Activated gamma-delta T cell treated with anti-CD3 and anti-CD28 coated beads, Interleukin-2, amount 50 U/mL, for 16 hours (primary cell): ENCODE results near the gene SATB2.

Experiments used
- DNase-seq: peaks from one replicate; pipeline ENCODE4 v3.0.0-alpha.2; 2020; ENCODE audit warnings: low read depth

SATB2 gene

GRCh38 chr2:199465988-199466691, 8.4 kb upstream of the SATB2 start:
- DNase-seq, result no peak

DNA sequence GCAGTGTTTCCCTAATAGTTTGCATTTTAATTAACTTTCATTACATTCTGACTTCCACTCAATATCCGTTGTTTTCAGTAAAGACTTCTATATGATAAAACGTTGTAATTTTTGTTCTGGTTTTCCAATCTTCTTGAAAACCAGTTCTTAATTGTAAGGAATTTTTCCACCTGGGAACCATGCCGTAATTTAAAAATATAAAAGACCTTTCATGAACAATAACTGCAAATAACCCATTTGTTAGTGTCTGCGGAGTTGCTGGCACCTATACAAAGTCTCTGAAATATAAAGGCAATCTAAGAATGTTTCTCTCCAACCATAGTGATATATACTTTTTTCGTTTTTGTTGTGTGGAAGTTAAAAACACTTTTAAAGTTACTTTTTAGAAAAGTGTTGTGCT, 7.7 kb upstream of the SATB2 start:
- DNase-seq, result no peak

GRCh38 chr2:199464606-199465352, 7.0 kb upstream of the SATB2 start:
- DNase-seq, result no peak

GRCh38 chr2:199463708-199464605, 6.2 kb upstream of the SATB2 start:
- no peak for DNase-seq

DNA sequence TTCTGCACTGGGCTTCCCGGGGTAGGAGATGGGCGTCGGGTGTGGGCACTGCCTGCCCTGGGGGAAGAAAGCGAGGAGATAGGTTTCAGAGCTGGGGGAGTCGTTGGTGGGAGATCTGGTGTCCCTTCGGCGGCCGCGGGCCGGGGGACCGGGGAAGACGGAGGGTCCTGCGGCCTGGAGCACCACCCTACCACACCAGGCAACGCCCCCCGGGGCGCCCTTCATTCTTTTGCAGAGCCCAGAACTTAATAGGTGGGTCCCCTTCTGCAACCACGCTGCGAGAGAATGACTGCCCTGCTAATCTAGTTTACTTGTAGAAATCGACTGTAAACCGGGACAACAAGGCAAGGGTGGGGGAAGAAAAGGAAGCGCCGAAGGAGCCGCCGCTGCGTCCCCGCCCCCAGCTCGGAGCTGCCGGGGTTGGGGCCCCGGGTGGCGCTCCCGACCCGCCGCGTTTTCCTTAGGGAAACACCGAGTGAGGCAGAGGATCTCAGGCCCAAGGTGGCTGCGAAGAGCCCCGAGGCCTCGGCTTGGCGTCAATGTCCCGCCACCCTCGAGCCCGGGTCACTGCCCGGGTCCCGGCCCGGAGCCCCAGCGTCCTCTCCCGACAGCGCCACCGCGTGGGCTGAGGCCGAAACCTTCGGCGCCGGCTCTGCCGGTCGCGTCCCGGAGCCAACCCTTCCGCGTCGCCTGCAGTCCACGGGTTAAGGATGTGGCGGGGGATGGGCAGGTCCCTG, 5.4 kb upstream of the SATB2 start:
- no peak for DNase-seq

DNA sequence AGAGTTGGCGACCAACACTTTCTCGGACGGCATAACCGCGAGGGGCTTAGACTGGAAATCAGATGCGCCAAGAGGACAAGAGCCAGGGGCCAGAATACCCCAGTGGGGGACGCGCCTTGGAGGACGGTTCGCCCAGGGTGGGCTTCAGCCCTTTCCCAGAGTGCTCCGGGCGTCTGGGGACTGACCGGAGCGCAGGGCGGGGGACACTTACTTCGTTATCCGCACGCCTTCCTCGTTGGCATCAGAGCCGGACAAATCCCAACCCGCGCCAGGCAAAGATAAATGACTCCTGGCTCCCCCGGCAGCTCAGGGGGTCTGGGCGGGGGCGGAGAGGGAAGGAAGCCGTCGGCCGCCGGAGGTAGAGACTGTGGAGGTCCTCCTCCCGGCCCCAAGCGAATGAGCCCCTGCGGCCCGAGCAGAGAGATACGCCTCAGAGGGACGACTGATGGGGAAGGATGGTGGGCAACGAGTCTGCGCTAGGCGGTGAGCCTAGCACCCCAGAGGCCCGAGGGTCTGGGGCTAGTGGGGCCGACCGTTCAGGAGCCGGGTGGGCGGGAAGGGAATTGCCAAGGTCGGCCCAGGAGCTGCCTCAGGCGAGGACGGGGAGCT, 4.7 kb upstream of the SATB2 start:
- no peak for DNase-seq

DNA sequence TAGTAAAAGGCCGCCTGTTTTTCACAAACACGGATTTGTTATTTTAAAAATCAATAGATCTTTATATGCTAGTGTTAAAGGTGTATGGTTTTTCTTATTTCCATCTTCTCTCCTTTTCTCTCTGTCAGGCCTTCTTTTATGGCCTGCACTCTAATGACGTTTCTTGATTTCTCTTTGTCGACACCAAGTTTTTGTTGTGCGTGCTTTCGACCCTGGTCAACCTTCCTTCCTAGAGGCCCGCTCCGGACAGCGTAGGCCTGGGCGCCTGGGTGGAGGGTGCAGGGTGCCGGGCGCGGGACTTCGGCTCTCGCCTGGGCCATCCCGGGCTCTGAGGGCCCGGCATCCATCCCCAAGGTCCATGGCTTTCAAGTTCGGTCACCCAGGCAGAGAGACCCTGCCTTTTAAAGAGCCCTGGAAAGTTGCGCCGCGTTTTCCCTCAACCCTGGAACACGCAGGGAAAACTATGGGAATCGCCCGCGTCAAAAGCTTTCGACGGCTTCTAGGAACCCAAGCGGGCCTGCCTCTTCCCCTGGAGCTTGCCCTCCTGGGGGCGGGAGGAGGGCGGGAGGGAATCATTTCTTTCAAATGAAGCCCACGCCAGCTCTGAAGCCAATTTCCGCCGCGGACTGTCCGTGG, 4.1 kb upstream of the SATB2 start:
- DNase-seq, result no peak

DNA sequence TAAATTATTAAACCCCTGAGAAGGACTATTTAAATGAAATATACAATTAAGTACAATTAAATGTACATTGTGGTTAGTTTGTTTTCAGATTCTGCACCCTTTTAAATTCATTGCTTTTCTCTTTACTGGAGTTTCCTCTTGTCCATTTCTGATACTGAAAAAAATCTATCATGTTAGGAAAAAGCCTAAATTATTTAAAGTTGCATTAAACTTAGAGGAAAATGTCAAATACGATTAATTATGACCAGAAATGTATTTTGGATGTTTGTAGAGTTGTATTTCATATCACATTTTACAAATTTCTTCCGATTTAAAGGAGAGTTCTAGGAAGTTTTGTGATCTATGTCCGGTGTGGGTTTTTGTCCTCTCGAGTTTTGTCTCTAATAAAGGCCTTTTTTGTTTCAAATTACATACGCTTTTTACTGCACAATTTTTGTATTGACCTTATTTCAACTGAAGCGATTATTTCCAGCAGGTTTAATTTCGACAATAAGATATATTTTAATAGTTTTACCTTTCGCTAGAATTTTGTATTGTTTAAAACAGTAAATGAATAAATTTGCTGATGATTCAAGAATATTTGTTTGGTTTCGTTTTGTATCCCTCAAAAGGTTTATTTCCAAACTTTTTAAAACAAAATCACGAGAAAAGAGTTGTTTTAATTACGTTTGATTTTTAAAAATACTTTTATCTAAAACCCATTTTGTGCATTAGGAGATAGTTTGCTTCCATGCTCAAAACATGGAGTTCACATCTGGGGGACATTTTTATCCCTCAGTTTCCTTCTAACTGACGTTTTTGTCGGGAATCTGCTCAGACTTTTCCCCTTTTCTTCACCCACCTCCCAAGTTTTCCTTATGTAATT, 3.3 kb upstream of the SATB2 start:
- DNase-seq, result no peak

GRCh38 chr2:199460101-199460671, 2.4 kb upstream of the SATB2 start:
- no peak for DNase-seq

DNA sequence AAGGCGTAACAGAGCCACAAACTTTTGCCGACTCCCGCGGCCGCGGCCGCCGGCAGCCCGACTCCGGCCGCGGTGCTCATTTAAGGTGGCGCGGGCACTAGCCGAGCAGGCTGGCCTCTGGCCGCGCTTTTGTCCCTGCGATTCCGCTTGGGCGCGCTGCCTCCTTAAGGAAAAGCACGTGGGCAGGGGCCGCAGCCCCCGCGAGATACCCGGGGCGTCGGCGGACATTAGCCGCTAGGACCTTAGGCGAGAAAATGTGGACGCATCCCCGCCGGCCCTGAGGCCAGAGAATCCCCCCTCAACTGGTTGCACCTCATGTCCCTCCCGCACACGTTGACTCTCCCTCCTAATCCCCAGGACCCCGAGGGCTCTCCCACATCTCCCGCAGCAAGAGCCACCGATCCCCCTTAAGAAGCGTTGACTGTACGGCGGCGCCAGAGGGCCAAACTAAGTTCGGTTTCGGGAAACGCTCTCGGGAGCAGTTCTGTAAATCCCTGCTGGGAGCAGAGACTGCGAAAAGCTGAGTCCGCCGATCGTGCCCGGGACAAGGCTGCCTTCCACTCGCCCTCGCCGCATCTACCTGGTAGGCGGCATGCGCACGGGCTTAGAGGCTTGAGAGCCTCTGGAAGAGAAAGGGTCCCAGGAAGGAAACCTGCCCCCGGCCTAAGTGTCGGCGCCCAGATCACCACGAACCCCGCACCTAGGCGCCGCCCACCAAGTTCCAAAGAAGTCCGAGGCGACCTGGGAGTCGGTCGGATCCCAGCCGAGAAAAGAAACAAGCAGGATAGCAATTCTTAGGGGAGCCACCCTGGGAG, 1.8 kb upstream of the SATB2 start:
- no peak for DNase-seq

- no peak for DNase-seq
Measured at GRCh38 chr2:199458806-199459285, 1.1 kb upstream of the SATB2 start.

GRCh38 chr2:199458009-199458805, 468 bp upstream of the SATB2 start:
- DNase-seq, result no peak

DNA sequence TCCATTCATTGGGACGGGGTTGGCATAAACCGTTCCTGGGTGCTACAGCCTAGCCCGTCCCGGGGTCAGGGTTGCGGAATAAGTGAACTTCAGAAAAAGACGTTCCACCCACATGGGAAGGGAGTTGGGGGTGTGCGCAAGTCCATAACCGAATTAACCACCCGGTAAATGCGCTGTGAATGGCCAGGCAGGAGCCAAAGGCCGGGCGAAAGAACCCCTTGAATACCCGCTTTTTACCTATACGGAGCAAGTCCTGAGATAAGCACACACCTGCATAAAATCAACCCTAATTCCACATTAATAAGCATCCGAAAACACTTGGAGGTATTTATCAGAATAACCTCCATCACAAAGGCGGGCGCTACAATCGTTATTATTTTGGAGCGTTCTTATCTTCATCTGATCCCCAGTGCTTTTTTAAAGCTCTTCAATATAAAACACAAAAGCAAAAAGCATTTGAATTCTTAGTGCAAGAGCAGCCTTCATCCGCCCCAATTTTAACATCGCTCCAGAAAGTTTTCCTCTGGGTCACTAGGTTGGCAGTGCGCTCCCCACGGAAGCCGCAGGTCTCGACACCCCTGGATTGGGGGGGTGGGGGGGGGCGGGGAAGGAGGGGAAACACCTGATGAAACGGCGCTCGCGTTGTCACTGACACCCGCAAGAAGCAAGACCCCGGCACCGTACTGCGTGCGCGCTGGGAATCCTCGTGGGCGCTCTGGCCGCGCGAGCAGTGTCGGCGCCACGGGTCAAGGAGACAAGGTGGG, 1.2 kb downstream of the SATB2 start:
- no peak for DNase-seq

DNA sequence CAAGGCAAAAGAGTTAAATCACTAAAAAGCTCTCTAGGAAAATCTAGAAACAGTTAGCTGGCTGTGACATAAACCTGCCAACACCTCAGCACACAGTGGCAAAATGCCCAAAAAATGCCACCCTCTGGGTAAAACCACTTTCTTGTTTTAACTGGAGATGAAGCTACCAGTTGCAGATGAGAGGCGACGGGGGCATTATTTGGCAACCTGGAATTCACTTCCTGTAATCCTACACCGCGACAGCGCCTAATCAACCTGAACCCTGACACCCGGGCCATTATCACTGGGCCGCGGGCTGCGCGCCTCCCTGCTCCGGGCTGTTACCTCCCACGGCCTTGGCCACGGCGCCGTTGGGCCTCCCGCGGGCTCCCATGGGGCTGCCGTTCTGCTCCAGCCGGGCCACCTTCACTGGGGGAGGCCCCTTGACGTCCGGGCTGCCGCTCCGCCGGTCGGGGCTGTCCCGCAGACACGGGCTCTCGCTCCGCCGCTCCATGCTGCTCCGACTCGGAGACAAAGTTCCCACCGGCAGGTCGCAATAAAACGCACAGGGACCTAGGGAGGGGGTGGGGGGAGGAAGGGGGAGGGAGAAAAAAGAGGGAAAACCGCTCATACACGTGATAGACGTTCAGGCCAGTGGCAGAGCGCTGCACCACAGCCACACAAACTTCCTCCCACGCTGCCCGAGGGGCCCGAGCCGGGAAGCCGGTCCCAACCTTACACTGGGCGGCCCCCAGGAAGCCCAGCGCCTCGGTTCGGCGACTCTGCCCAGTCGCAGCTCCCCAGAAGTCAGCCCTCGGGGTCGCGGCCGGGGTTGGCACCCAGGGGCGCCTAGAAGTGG, 2.0 kb downstream of the SATB2 start:
- DNase-seq, result no peak

DNA sequence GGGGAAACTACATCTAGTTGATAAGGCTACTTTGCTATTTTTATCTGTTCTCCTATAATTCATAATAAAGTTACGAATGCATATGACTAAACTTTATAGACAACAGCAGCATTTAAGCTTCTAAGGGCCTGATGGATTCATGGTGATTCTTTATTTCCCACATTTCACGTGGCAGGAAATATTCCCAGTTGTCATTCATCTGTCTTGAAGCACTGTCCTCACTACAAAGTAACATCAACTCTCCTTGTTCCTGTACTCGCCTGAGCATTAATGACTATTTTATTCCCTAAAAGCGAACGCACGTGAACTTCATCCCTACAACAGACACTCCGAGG, 2.6 kb downstream of the SATB2 start:
- no peak for DNase-seq

DNA sequence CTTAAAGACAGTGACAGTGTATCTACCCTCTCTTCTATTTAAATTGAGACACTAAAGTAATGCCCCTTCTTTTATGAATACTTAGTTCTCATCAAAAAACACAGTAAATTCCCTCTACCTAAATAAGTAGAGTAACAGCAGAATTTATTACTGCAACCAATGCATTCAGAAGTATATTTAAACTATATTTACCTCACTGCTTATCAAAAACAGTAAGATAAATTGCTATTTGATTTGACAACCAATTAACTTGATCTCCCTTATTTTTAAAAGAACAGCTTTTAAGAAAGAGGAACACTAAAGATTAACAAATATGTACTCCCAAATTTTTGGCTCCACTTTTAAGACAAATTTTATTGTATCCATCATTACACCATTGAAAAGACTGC, 4.8 kb downstream of the SATB2 start:
- no peak for DNase-seq
